Stimulated activated CD4-positive, alpha-beta T cell treated with anti-CD3 and anti-CD28 coated beads, Interleukin-15, amount 100 ng/mL, for 1 hour (primary cell): ENCODE results near the gene DKK3.

Experiments used
- DNase-seq, 2 donors: peaks; one replicate each; pipeline ENCODE4 v3.0.0-alpha.2; 2020; ENCODE audit warnings: low read depth in 1 of 2, low spot score in 1 of 2

Gene DKK3

DNA sequence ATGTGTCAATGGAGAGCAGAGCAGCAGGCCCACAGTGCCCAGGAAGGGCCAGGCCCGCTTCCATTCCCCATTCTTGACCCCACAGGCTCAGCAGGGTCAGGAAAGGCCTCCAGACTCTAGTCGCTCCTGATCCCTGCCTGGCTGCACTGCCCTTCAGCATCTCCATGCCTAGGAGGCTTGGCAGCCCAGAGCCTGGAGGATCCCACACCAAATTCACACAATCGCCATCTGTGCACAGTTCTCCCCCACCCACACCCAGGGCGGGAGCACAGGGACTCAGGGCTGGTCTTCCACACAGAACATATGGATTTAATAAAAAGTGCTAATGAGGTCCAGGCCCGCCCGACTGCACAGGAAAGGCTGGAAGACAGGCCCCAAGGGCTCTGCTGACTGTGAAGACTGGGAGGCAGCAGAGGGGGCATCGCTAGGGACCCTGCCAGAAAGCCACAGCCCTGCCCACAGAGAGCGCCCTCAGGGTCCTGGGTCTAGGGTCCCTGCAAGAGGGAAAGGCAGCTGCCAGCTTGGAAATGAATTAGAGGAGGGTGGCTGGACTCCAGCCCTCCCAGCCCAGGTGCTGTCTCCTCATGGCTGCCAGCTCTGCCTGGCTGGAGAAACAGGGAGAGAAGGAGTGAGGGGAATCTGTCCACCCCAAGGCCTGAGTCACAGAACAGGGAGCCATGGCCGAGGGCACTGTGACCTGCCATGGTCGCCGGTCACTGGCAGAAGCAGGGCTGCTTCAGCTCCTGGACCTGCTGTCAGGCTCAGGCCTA lies 39.7 kb downstream of the DKK3 start:
- DNase-seq, result no peak

- DNase-seq, result no peak
Observed at GRCh38 chr11:11967669-11968510, 40.5 kb downstream of the DKK3 start.

GRCh38 chr11:11966826-11967668 lies 41.4 kb downstream of the DKK3 start:
- DNase-seq, result peak; percentile 28 to 52

GRCh38 chr11:11966354-11966741 lies 42.1 kb downstream of the DKK3 start:
- DNase-seq, result no peak

DNA sequence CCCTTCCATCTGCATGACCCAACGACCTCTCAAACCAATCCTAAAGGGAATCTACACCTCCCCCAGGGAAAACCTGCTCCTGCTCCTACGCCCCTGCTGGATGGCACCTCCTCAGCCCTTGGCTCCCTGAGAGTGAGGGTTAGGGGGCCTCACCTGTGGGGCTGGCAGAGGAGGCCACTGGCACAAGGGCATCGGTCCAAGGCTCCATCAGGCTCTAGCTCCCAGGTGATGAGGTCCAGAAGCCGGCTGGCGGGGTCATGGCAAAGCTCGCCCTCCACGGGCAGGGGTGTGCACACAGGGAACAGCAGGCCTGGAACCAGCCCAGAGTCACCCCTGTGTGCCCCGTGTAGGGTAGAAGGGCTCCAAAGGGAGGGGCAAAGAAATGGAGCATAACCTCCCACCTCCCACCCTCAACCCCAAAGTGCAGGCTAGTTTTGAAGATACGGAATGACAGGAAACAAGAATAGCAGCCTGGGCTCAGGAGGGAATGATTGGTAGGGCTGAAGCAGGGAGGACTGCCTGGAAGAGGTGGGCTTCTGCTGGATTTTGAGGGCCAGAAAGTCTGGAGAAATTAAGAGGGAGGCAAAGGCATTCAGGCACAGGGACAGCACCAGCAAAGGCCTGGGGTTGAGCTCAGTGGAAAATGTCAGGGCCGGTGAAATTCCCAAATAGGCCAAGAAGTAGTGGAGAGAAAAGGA lies 42.6 kb downstream of the DKK3 start:
- no peak for DNase-seq

GRCh38 chr11:11965192-11965591 lies 43.2 kb downstream of the DKK3 start:
- DNase-seq, result no peak

DNA sequence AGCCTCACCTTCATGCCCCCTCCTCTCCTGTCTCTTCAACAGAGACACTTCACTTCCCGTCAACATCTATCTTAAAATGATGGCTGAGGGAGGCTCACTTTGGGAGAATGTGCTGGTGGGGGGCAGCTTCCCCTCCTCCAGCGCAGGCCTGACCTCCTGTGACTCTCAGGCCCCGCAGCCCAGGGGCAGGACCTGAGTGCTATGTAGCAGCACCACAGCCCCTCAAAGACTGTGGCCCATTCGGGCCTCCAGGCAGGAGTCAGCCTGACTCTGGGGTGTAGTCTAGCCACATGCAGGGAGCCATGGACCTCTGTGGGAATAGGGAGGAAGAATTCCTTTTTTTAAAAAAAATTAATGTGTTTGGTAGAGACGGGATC lies 43.7 kb downstream of the DKK3 start:
- no peak for DNase-seq

GRCh38 chr11:11963842-11964773 lies 44.3 kb downstream of the DKK3 start:
- DNase-seq, result no peak

DNA sequence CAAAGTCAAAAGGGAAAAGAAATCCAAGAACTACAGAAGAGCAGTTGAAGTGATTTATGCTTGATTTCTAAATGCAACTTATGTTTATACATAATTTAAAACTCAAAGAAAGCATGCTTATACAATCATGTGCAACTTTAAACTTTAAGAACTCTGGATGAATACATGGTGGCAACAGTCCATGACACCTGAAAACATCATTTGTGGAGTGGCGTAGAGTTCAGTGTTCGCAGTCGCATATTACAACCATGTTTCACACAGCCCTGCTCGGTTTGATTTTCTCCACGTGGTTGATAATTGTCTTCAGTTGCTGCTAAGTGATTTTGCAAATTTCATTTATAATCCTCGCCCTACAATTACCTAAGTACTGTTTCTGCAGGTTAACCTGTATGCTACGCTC lies 45.4 kb downstream of the DKK3 start:
- DNase-seq, result no peak

- no peak for DNase-seq
Observed at GRCh38 chr11:11961399-11962028, 46.9 kb downstream of the DKK3 start.

DNA sequence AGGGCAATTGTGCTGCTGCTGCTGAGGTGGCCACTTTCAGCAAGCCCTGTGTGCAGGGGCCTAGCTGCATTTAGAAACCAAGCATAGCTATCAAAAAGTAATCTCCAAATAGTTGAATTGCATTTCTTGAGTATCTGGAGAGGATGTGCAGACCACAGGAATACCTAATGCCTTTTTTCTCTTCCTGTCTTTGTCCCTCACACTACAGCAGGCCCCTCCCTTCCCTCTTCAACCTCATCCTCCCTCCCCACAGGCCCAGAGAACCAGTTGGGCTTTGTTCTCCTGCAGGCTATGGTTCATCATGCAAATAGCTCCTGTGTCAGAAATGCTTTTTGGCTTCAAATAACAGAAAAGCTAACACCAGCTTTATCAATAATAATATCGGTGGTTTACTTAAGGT lies 47.7 kb downstream of the DKK3 start:
- no peak for DNase-seq

- no peak for DNase-seq
Observed at GRCh38 chr11:11959601-11960000, 48.8 kb downstream of the DKK3 start.

DNA sequence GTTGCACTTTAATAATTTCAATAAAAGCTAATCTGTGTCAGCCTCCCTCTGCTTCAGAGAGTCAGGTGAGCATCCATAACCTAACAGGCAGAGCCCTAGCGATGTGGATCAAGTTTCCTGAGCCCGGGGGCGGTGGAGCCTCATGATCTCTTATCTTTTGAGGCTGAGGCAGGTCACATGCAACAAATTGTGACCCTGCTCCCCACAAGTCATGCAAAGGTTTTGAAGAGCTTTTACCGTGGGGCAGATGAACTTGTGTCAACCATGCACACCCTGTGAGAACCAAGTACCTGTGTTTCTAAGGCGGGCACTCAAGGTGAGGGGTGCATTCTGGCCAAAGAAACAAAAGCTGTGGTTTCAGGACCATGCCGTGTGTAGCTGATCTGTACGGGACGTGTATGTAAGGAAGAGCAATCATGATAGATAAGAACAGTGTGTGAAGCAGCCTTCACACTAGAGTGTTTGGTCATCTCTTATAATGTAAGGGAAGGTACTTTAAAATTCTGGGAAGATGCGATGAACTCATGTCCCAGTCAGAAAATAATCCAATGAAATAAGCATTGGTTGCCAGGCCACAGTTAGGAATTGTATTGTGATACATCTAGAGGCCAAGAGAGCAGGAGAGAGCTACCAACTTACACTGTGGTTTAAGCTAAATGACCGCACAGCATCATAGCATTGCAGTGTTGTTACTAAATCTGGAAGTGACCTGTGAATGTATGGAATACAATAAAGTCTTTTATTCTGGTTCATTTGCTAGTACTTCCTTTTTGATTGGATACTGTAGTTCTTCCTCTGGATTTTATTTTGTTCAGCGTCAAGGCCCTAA lies 49.8 kb downstream of the DKK3 start:
- no peak for DNase-seq

DNA sequence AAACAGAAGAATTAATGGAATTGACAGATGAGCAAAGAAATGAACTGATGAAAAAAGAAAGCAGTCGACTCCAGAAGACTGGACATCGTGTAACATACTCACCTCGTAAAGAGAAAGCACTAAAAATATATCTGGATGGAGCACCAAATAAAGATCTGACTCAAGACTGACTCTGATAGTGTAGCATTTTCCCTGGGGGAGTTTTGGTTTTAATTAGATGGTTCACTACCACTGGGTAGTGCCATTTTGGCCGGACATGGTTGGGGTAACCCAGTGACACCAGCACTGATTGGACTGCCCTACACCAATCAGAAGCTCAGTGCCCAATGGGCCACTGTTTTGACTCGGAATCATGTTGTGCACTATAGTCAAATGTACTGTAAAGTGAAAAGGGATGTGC lies 52.4 kb downstream of the DKK3 start:
- DNase-seq, result no peak

DNA sequence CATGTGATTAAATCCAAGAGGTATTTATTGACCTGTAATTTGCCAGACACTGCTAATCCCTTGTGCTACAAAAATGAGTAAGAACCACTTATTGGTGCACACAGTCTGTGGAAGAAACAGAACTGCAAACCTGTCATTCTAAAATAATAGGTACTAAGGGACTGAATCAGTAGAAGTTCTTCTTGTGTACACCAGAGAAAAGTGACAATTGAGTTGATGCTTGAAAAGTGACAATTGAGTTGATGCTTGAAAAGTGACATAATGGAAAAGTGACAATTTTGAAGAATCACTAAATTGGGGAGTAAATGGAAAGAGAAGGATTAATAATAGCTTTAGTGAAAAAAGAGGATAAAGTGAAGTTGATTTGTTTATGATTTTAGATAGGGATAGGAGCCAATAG lies 56.4 kb downstream of the DKK3 start:
- no peak for DNase-seq

GRCh38 chr11:11949482-11949881 lies 58.9 kb downstream of the DKK3 start:
- DNase-seq, result no peak

- DNase-seq, result no peak
Observed at GRCh38 chr11:11948242-11948947, 60.0 kb downstream of the DKK3 start.

GRCh38 chr11:11947825-11948224 lies 60.6 kb downstream of the DKK3 start:
- no peak for DNase-seq
